B cell (primary cell): ENCODE measurements around the gene LZTS2.
"Not testable (repeated sequence)": the region's sequence is repeated elsewhere in the genome, so short reads cannot be mapped to it uniquely, and the experiment has no call there.

ENCODE experiments used
- CTCF ChIP-seq: fragments of 200-600 bp; IDR thresholded peaks from one replicate; pipeline ENCODE4 v1.8.0; 2022; ENCODE audit warnings: antibody characterized with exemption, mild to moderate bottlenecking
- EZH2 ChIP-seq: IDR thresholded peaks from 2 replicates; pipeline ENCODE4 v1.6.1; 2012; ENCODE audit warnings: borderline replicate concordance, low read depth, mild to moderate bottlenecking, moderate library complexity, low read length; ENCODE audit not compliant: insufficient read depth, poor library complexity, severe bottlenecking

- not testable (repeated sequence) for TF ChIP-seq EZH2, CTCF
Measured at GRCh38 chr10:101034404-101034803, 34.8 kb downstream of the LZTS2 start.
